Activated naive CD4-positive, alpha-beta T cell treated with Interleukin-2 at 50 U/mL for 16 hours (primary cell): ENCODE results near the gene HIVEP3.

Source experiments
- DNase-seq: peaks from one replicate; pipeline ENCODE4 v3.0.0-alpha.2; 2020

HIVEP3 gene

GRCh38 chr1:41641941-41642527 is 276.7 kb downstream of the HIVEP3 start:
- no peak for DNase-seq

GRCh38 chr1:41641475-41641814 is 277.3 kb downstream of the HIVEP3 start:
- DNase-seq = peak; percentile 41

GRCh38 chr1:41640756-41641474 is 277.8 kb downstream of the HIVEP3 start:
- DNase-seq = no peak

- DNase-seq = no peak
These were observed 278.5 kb downstream of the HIVEP3 start for GRCh38 chr1:41640141-41640751.

- peak; percentile 63 for DNase-seq
These were observed 279.3 kb downstream of the HIVEP3 start for GRCh38 chr1:41639332-41639936.

GRCh38 chr1:41638086-41639024 is 280.4 kb downstream of the HIVEP3 start:
- DNase-seq = no peak

- DNase-seq = no peak
These were observed 281.4 kb downstream of the HIVEP3 start for GRCh38 chr1:41637367-41637766.

GRCh38 chr1:41633764-41634163 is 285.0 kb downstream of the HIVEP3 start:
- DNase-seq = no peak

GRCh38 chr1:41632781-41633575 is 285.7 kb downstream of the HIVEP3 start:
- no peak for DNase-seq

- DNase-seq = no peak
These were observed 286.8 kb downstream of the HIVEP3 start for GRCh38 chr1:41631971-41632370.

- no peak for DNase-seq
These were observed 287.6 kb downstream of the HIVEP3 start for GRCh38 chr1:41631154-41631553.

- no peak for DNase-seq
These were observed 289.2 kb downstream of the HIVEP3 start for GRCh38 chr1:41629571-41629970.

- DNase-seq = no peak
These were observed 289.6 kb downstream of the HIVEP3 start for GRCh38 chr1:41629141-41629540.

GRCh38 chr1:41627491-41628280 is 291.0 kb downstream of the HIVEP3 start:
- no peak for DNase-seq

- peak; percentile 69 for DNase-seq
These were observed 291.9 kb downstream of the HIVEP3 start for GRCh38 chr1:41626616-41627375.

GRCh38 chr1:41626146-41626545 is 292.6 kb downstream of the HIVEP3 start:
- no peak for DNase-seq

GRCh38 chr1:41623736-41624135 is 295.0 kb downstream of the HIVEP3 start:
- no peak for DNase-seq

- no peak for DNase-seq
These were observed 295.6 kb downstream of the HIVEP3 start for GRCh38 chr1:41622859-41623732.

GRCh38 chr1:41622402-41622801 is 296.3 kb downstream of the HIVEP3 start:
- DNase-seq = no peak
